HepG2 (cell line): Measurements from ENCODE around the gene PSEN1. TPM values are rescaled to one million over a fixed set of nuclear protein-coding genes. Genes with fewer than 3 reads are reported as not detected.

Experiments
- CENPT ChIP-seq: sonication (generic); formaldehyde crosslinking; IDR thresholded peaks from 2 replicates; pipeline ENCODE4 v1.8.0; 2022; ENCODE audit warnings: low read depth, mild to moderate bottlenecking, moderate library complexity, missing genetic modification reagents
- CTCF ChIP-seq: sonication (generic); formaldehyde crosslinking; IDR thresholded peaks from 2 replicates; pipeline ENCODE4 v1.5.0; 2020; ENCODE audit warnings: mild to moderate bottlenecking, missing genetic modification reagents, moderate library complexity
- EEA1 ChIP-seq: sonication (generic); formaldehyde crosslinking; IDR thresholded peaks from 2 replicates; pipeline ENCODE4 v1.5.1; 2020; ENCODE audit warnings: mild to moderate bottlenecking, missing genetic modification reagents, borderline replicate concordance
- FOXP4 ChIP-seq: sonication (generic); formaldehyde crosslinking; IDR thresholded peaks from 2 replicates; pipeline ENCODE4 v1.4.0; 2020; ENCODE audit warnings: missing genetic modification reagents
- POLR2A ChIP-seq, 2 experiments: IDR thresholded peaks; 2 replicates each; pipeline ENCODE4 v1.6.1; 2011; ENCODE audit warnings: low read depth in 2 of 2, low read length in 2 of 2, mild to moderate bottlenecking in 1 of 2, moderate library complexity in 1 of 2; ENCODE audit not compliant: insufficient read depth in 1 of 2
- RARG ChIP-seq: sonication (generic); formaldehyde crosslinking; IDR thresholded peaks from 2 replicates; pipeline ENCODE4 v1.4.0; 2020; ENCODE audit warnings: low read depth, mild to moderate bottlenecking, missing genetic modification reagents
- ZC3H13 ChIP-seq: sonication (generic); formaldehyde crosslinking; IDR thresholded peaks from 2 replicates; pipeline ENCODE4 v1.8.1; 2023; ENCODE audit warnings: mild to moderate bottlenecking, missing genetic modification reagents, moderate library complexity
- ZNF501 ChIP-seq: sonication (generic); formaldehyde crosslinking; IDR thresholded peaks from 2 replicates; pipeline ENCODE4 v1.5.1; 2020; ENCODE audit warnings: mild to moderate bottlenecking, moderate library complexity, missing genetic modification reagents
- ZNF552 ChIP-seq: sonication (generic); formaldehyde crosslinking; IDR thresholded peaks from 2 replicates; pipeline ENCODE4 v1.9.0; 2022; ENCODE audit warnings: missing genetic modification reagents, mild to moderate bottlenecking, borderline replicate concordance
- ZNF724P ChIP-seq: sonication (generic); formaldehyde crosslinking; IDR thresholded peaks from 2 replicates; pipeline ENCODE4 v1.8.0; 2022; ENCODE audit warnings: missing genetic modification reagents, borderline replicate concordance
- polyA plus RNA-seq, 8 experiments: library from polyadenylated mRNA; depleted of rRNA in 3 of 8; stranded (reverse) in 7 of 8; unstranded in 1 of 8; fragments of >200 nt; fragmentation: Illumina TruSeq in 4 of 8; extraction: Trizol in 4 of 8; gene quantifications; 2 replicates each; pipeline versions ENCODE4 v1.2.1 to v1.2.3, GENCODE V29; 2011 to 2016; ENCODE audit warnings: low read depth in 4 of 8, missing spikeins in 1 of 8, mixed read lengths in 1 of 8; ENCODE audit not compliant: insufficient read depth in 1 of 8
- total RNA-seq, 5 experiments: library from RNA; depleted of rRNA; stranded (reverse); fragments of >200 nt; fragmentation: Illumina TruSeq; extraction: Trizol; gene quantifications; 2 replicates each; pipeline ENCODE4 v1.2.3, GENCODE V29; 2016; ENCODE audit warnings: low read depth in 1 of 5
- TF ChIP-seq, protein P1 (sequence below): sonication (generic); formaldehyde crosslinking; IDR thresholded peaks from 2 replicates; pipeline ENCODE4 v1.4.0; 2020; ENCODE audit warnings: low read depth, missing genetic modification reagents
- TF ChIP-seq, protein P2 (sequence below): IDR thresholded peaks from 2 replicates; pipeline ENCODE4 v1.6.1; 2016; ENCODE audit warnings: low read depth, missing genetic modification reagents, missing compliant biosample characterization
- TF ChIP-seq, protein P3 (sequence below): sonication (generic); formaldehyde crosslinking; IDR thresholded peaks from 2 replicates; pipeline ENCODE4 v1.4.0; 2020; ENCODE audit warnings: low read depth, mild to moderate bottlenecking, missing genetic modification reagents

The PSEN1 gene
- total and polyA plus RNA-seq, 2 of the 13 experiments (the other 11 are each of a cell fraction or from before 2014, with no cell fraction given) = 12.5 to 26.6 TPM

GRCh38 chr14:73136387-73137225, at the start of gene PSEN1 (continued):
- TF ChIP-seq ZC3H13 (CRISPR knock-in tag) (no peak), EEA1 (0 out of 2 replicates have a peak, but pooled peaks have one; percentile 45), POLR2A (IDR thresholded peaks at IDR 0.05; ENCODE audit: insufficient read depth in 1 of 2, low read depth in 2 of 2, low read length in 2 of 2) (peak; percentile 68 to 84; a peak in 3 of 4 replicates), ZNF501 (CRISPR knock-in tag) (peak; percentile 71), CTCF (CRISPR knock-in tag) (no peak), CENPT (CRISPR knock-in tag) (no peak), FOXP4 (no peak; the same call in 1 of the 2 replicates), ZNF552 (no peak), RARG (CRISPR knock-in tag) (no peak), ZNF724P (CRISPR knock-in tag) (peak; percentile 54; the same call in 1 of the 2 replicates)
- TF ChIP-seq, protein P1, sequence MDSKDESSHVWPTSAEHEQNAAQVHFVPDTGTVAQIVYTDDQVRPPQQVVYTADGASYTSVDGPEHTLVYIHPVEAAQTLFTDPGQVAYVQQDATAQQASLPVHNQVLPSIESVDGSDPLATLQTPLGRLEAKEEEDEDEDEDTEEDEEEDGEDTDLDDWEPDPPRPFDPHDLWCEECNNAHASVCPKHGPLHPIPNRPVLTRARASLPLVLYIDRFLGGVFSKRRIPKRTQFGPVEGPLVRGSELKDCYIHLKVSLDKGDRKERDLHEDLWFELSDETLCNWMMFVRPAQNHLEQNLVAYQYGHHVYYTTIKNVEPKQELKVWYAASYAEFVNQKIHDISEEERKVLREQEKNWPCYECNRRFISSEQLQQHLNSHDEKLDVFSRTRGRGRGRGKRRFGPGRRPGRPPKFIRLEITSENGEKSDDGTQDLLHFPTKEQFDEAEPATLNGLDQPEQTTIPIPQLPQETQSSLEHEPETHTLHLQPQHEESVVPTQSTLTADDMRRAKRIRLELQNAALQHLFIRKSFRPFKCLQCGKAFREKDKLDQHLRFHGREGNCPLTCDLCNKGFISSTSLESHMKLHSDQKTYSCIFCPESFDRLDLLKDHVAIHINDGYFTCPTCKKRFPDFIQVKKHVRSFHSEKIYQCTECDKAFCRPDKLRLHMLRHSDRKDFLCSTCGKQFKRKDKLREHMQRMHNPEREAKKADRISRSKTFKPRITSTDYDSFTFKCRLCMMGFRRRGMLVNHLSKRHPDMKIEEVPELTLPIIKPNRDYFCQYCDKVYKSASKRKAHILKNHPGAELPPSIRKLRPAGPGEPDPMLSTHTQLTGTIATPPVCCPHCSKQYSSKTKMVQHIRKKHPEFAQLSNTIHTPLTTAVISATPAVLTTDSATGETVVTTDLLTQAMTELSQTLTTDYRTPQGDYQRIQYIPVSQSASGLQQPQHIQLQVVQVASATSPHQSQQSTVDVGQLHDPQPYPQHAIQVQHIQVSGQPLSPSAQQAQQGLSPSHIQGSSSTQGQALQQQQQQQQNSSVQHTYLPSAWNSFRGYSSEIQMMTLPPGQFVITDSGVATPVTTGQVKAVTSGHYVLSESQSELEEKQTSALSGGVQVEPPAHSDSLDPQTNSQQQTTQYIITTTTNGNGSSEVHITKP (CRISPR knock-in tag) = no peak
- TF ChIP-seq, protein P2, sequence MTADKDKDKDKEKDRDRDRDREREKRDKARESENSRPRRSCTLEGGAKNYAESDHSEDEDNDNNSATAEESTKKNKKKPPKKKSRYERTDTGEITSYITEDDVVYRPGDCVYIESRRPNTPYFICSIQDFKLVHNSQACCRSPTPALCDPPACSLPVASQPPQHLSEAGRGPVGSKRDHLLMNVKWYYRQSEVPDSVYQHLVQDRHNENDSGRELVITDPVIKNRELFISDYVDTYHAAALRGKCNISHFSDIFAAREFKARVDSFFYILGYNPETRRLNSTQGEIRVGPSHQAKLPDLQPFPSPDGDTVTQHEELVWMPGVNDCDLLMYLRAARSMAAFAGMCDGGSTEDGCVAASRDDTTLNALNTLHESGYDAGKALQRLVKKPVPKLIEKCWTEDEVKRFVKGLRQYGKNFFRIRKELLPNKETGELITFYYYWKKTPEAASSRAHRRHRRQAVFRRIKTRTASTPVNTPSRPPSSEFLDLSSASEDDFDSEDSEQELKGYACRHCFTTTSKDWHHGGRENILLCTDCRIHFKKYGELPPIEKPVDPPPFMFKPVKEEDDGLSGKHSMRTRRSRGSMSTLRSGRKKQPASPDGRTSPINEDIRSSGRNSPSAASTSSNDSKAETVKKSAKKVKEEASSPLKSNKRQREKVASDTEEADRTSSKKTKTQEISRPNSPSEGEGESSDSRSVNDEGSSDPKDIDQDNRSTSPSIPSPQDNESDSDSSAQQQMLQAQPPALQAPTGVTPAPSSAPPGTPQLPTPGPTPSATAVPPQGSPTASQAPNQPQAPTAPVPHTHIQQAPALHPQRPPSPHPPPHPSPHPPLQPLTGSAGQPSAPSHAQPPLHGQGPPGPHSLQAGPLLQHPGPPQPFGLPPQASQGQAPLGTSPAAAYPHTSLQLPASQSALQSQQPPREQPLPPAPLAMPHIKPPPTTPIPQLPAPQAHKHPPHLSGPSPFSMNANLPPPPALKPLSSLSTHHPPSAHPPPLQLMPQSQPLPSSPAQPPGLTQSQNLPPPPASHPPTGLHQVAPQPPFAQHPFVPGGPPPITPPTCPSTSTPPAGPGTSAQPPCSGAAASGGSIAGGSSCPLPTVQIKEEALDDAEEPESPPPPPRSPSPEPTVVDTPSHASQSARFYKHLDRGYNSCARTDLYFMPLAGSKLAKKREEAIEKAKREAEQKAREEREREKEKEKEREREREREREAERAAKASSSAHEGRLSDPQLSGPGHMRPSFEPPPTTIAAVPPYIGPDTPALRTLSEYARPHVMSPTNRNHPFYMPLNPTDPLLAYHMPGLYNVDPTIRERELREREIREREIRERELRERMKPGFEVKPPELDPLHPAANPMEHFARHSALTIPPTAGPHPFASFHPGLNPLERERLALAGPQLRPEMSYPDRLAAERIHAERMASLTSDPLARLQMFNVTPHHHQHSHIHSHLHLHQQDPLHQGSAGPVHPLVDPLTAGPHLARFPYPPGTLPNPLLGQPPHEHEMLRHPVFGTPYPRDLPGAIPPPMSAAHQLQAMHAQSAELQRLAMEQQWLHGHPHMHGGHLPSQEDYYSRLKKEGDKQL (CRISPR knock-in tag) = no peak
- TF ChIP-seq, protein P3, sequence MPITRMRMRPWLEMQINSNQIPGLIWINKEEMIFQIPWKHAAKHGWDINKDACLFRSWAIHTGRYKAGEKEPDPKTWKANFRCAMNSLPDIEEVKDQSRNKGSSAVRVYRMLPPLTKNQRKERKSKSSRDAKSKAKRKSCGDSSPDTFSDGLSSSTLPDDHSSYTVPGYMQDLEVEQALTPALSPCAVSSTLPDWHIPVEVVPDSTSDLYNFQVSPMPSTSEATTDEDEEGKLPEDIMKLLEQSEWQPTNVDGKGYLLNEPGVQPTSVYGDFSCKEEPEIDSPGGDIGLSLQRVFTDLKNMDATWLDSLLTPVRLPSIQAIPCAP (CRISPR knock-in tag) = no peak
